Prostate gland (tissue), 2 donors: ENCODE measurements around the gene SPTA1.

Experiments
- POLR2A ChIP-seq: fragments of 450-650 bp; IDR thresholded peaks from one replicate; pipeline ENCODE4 v1.6.1; 2016; ENCODE audit warnings: antibody characterized with exemption, mild to moderate bottlenecking
- POLR2AphosphoS5 ChIP-seq: sonication (generic); formaldehyde crosslinking; IDR thresholded peaks from one replicate; pipeline ENCODE4 v1.6.1; 2017; ENCODE audit warnings: antibody characterized with exemption
- TF ChIP-seq, protein P1 (sequence below), 4 experiments: fragments of 200-600 bp in 2 of 4; fragments of 450-650 bp in 2 of 4; sonication (generic) in 2 of 4; IDR thresholded peaks; 1 replicate in 3 of 4; 2 replicates in 1 of 4; pipeline ENCODE4 v1.5.1; 2016 to 2019; ENCODE audit warnings: antibody characterized with exemption in 4 of 4, mild to moderate bottlenecking in 2 of 4, moderate library complexity in 2 of 4

DNA sequence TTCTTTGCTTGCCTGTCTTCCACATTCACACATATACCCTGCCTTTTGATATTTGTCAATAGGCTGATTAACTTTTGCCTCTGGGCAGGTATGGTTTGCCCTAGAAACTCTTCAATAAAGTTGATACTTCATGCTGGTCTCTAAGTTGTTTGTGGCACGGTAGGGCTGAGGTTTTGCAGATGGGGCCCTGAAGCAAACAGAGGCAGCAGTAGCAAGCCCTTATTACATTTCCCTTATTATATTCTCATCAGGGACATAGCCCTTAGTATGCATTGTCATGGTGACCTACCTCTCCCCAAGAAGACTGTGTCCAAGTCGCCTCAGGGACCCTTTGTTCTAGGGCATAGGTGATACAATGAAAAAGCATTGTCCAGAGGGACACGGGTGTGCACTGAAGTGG, 116.0 kb downstream of the SPTA1 start, which contains the start of gene OR6P1:
- TF ChIP-seq POLR2AphosphoS5 (no peak), POLR2A (no peak)
- TF ChIP-seq, protein P1, sequence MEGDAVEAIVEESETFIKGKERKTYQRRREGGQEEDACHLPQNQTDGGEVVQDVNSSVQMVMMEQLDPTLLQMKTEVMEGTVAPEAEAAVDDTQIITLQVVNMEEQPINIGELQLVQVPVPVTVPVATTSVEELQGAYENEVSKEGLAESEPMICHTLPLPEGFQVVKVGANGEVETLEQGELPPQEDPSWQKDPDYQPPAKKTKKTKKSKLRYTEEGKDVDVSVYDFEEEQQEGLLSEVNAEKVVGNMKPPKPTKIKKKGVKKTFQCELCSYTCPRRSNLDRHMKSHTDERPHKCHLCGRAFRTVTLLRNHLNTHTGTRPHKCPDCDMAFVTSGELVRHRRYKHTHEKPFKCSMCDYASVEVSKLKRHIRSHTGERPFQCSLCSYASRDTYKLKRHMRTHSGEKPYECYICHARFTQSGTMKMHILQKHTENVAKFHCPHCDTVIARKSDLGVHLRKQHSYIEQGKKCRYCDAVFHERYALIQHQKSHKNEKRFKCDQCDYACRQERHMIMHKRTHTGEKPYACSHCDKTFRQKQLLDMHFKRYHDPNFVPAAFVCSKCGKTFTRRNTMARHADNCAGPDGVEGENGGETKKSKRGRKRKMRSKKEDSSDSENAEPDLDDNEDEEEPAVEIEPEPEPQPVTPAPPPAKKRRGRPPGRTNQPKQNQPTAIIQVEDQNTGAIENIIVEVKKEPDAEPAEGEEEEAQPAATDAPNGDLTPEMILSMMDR (IDR thresholded peaks at IDR 0.05) = no peak
